GM12878 (cell line): ENCODE results near the gene CIB2. TPM values are rescaled to one million over a fixed set of nuclear protein-coding genes. Genes with fewer than 3 reads are reported as not detected.

Experiments
- ATAC-seq: fragments of 200-7000 bp; cut with Tn5 transposase; 3 replicates; pipeline ENCODE4 v1.9.1; 2020; ENCODE audit warnings: mild to moderate bottlenecking, moderate library complexity
- BruUV-seq: library from RNA; stranded (reverse); fragments of 400-500 nt; replicated peaks from 2 replicates; lab custom pipeline; 2021; lab: Mats Ljungman, UMichigan
- CTCF ChIA-PET: fragments of 300-600 bp; sonication (Branson Sonifier 250); formaldehyde crosslinking; extraction: SDS; loops from one replicate; lab custom pipeline; 2021; ENCODE audit warnings: inconsistent platforms; lab: Yijun Ruan, JAX
- POLR2A ChIA-PET: fragments of 350-600 bp; formaldehyde crosslinking; extraction: SDS; loops from one replicate; lab custom pipeline; 2021; ENCODE audit warnings: inconsistent platforms; lab: Charles Lee
- RAD21 ChIA-PET: fragments of 300-600 bp; sonication (Branson Sonifier 250); formaldehyde crosslinking; loops from one replicate; lab custom pipeline; 2023; ENCODE audit warnings: antibody characterized with exemption; ENCODE audit not compliant: unreplicated experiment; lab: Charles Lee
- SMC1A ChIA-PET: fragments of 300-600 bp; sonication (Branson Sonifier 250); formaldehyde crosslinking; loops from one replicate; lab custom pipeline; 2023; ENCODE audit not compliant: unreplicated experiment, uncharacterized antibody; lab: Charles Lee
- DNase-seq: peaks from one replicate; pipeline ENCODE4 v3.0.0-alpha.2; 2011; ENCODE audit warnings: low read depth, low spot score
- FAIRE-seq: peaks from 3 replicates; lab custom pipeline; 2011; peaks lifted over from hg19 to GRCh38; lab: Jason Lieb, UNC
- H2AFZ ChIP-seq: 2 replicates; pipeline ENCODE4 v1.6.0; 2011; ENCODE audit warnings: low read depth, low read length, control low read depth; ENCODE audit not compliant: control insufficient read depth
- H3K27ac ChIP-seq: 2 replicates; pipeline ENCODE4 v1.5.1; 2011; ENCODE audit warnings: control low read depth; ENCODE audit not compliant: control insufficient read depth, insufficient read depth
- H3K27me3 ChIP-seq, 2 experiments: replicated peaks in 1 of 2; 2 replicates each; pipeline versions ENCODE4 v1.6.0 to v1.6.1; 2011; ENCODE audit warnings: low read length in 1 of 2; ENCODE audit not compliant: control insufficient read depth in 2 of 2, insufficient read depth in 2 of 2
- H3K36me3 ChIP-seq, 2 experiments: 2 replicates each; pipeline ENCODE4 v1.5.1; 2011; ENCODE audit warnings: low read length in 1 of 2; ENCODE audit not compliant: control insufficient read depth in 2 of 2, insufficient read depth in 2 of 2
- H3K4me1 ChIP-seq: 2 replicates; pipeline ENCODE4 v1.6.1; 2011; ENCODE audit warnings: mild to moderate bottlenecking, low read length, moderate library complexity, mixed read lengths; ENCODE audit not compliant: control insufficient read depth, insufficient read depth
- H3K4me2 ChIP-seq: 2 replicates; pipeline ENCODE4 v1.6.0; 2011; ENCODE audit warnings: control low read depth; ENCODE audit not compliant: control insufficient read depth, insufficient read depth
- H3K4me3 ChIP-seq: fragments of 200-600 bp; sonication (generic); 2 replicates; pipeline ENCODE4 v1.5.1; 2016
- H3K79me2 ChIP-seq: 2 replicates; pipeline ENCODE4 v1.6.0; 2011; ENCODE audit warnings: low read length; ENCODE audit not compliant: control insufficient read depth, insufficient read depth
- H3K9ac ChIP-seq: 2 replicates; pipeline ENCODE4 v1.8.0; 2011; ENCODE audit warnings: low read length, control low read depth, mixed read lengths; ENCODE audit not compliant: control insufficient read depth, insufficient read depth
- H3K9me3 ChIP-seq: replicated peaks from 3 replicates; pipeline ENCODE4 v1.5.1; 2011; ENCODE audit warnings: mild to moderate bottlenecking, low read length; ENCODE audit not compliant: control insufficient read depth, insufficient read depth
- H4K20me1 ChIP-seq: 2 replicates; pipeline ENCODE4 v1.6.0; 2011; ENCODE audit not compliant: control insufficient read depth, insufficient read depth
- CHD1 ChIP-seq: IDR thresholded peaks from 2 replicates; pipeline ENCODE4 v1.6.1; 2012; ENCODE audit warnings: low read depth, low read length, improper control_type of control experiment
- EP300 ChIP-seq, 2 experiments: fragments of 150-350 bp in 1 of 2; IDR thresholded peaks; 2 replicates each; pipeline ENCODE4 v1.6.1; 2011 to 2012; ENCODE audit warnings: low read depth in 2 of 2, low read length in 2 of 2, borderline replicate concordance in 1 of 2, improper control_type of control experiment in 1 of 2, inconsistent platforms in 1 of 2; ENCODE audit not compliant: control insufficient read depth in 1 of 2
- JUND ChIP-seq: IDR thresholded peaks from 2 replicates; pipeline ENCODE4 v1.6.1; 2012; ENCODE audit warnings: low read depth, mild to moderate bottlenecking, low read length, improper control_type of control experiment, moderate library complexity
- MTA2 ChIP-seq: fragments of 450-650 bp; IDR thresholded peaks from 2 replicates; pipeline ENCODE4 v1.6.1; 2016; ENCODE audit warnings: low read depth, mild to moderate bottlenecking, moderate library complexity
- POLR2AphosphoS2 ChIP-seq: IDR thresholded peaks from 2 replicates; pipeline ENCODE4 v1.6.1; 2011; ENCODE audit warnings: low read depth, mild to moderate bottlenecking, low read length, improper control_type of control experiment, moderate library complexity
- RB1 ChIP-seq: fragments of 450-650 bp; formaldehyde crosslinking; IDR thresholded peaks from 2 replicates; pipeline ENCODE4 v1.6.1; 2017; ENCODE audit warnings: mild to moderate bottlenecking, borderline replicate concordance
- RELA ChIP-seq: fragments of 450-650 bp; IDR thresholded peaks from 2 replicates; pipeline ENCODE4 v1.8.0; 2014; ENCODE audit warnings: borderline replicate concordance; ENCODE audit not compliant: partially characterized antibody
- SMAD5 ChIP-seq: IDR thresholded peaks from 2 replicates; pipeline ENCODE4 v1.6.1; 2016; ENCODE audit warnings: antibody characterized with exemption, low read depth
- SPI1 ChIP-seq: IDR thresholded peaks from 2 replicates; pipeline ENCODE4 v1.6.1; 2011; ENCODE audit warnings: low read depth, mild to moderate bottlenecking, low read length, moderate library complexity, borderline replicate concordance; ENCODE audit not compliant: insufficient read depth
- whole genome bisulfite sequencing: methylation state at CpG from one replicate; pipeline ENCODE4 v1.1.6; 2016; ENCODE audit warnings: low lambda C conversion rate; ENCODE audit not compliant: insufficient replicate concordance, insufficient coverage; ENCODE audit errors: missing lambda C conversion rate; 5-methylcytosine and 5-hydroxymethylcytosine counted together
- in situ Hi-C: fragments of 300-500 bp; cut with MboI; formaldehyde crosslinking; loops from 9 replicates; pipeline ENCODE4 v1.14.3; 2018; ENCODE audit warnings: mixed read lengths
- intact Hi-C: fragments of 100-400 bp; cut with micrococcal nuclease; formaldehyde crosslinking; loops from one replicate; pipeline ENCODE4 v1.14.2; 2022; ENCODE audit not compliant: unreplicated experiment
- polyA plus RNA-seq, 11 experiments: library from polyadenylated mRNA; depleted of rRNA in 4 of 11; unstranded in 6 of 11; stranded (reverse) in 5 of 11; fragments of >200 nt; fragmentation: Nextera tagmentation in 4 of 11; fragmentation: Illumina TruSeq in 1 of 11; extraction: Ambion mirVana in 4 of 11; extraction: Trizol in 1 of 11; gene quantifications; 1 replicate in 1 of 11; 2 replicates in 10 of 11; pipeline versions ENCODE4 v1.2.1 to v1.2.3, GENCODE V29; 2011 to 2016; ENCODE audit warnings: inconsistent platforms in 2 of 11, missing spikeins in 2 of 11, low read depth in 1 of 11
- total RNA-seq, 4 experiments: library from RNA; depleted of rRNA in 3 of 4; stranded (reverse); fragments of >200 nt in 3 of 4; fragmentation: Illumina TruSeq in 1 of 4; extraction: Trizol in 1 of 4; gene quantifications; 2 replicates each; pipeline versions ENCODE4 v1.2.1 to v1.2.3, GENCODE V29; 2013 to 2021
- TF ChIP-seq, protein P1 (sequence below): IDR thresholded peaks from 2 replicates; pipeline ENCODE4 v1.6.1; 2011; ENCODE audit warnings: low read depth, mild to moderate bottlenecking, low read length, moderate library complexity, borderline replicate concordance; ENCODE audit errors: extremely low read depth
- TF ChIP-seq, protein P2 (sequence below): IDR thresholded peaks from 2 replicates; pipeline ENCODE4 v1.6.1; 2011; ENCODE audit warnings: borderline replicate concordance, low read depth, mild to moderate bottlenecking, moderate library complexity, mixed read lengths, low read length; ENCODE audit not compliant: insufficient read depth; ENCODE audit errors: extremely low read length
- TF ChIP-seq, protein P3 (sequence below): IDR thresholded peaks from 2 replicates; pipeline ENCODE4 v1.6.1; 2011; ENCODE audit warnings: mild to moderate bottlenecking, low read depth, low read length, moderate library complexity; ENCODE audit not compliant: insufficient replicate concordance
- TF ChIP-seq, protein P4 (sequence below): fragments of 150-350 bp; IDR thresholded peaks from 2 replicates; pipeline ENCODE4 v1.6.1; 2016; ENCODE audit warnings: low read depth, low read length

Gene CIB2
- total and polyA plus RNA-seq, 10 of the 15 experiments (the other 5 are each of a cell fraction or from before 2014, with no cell fraction given): 0.56 to 12.1 (median 7.1) TPM

DNA sequence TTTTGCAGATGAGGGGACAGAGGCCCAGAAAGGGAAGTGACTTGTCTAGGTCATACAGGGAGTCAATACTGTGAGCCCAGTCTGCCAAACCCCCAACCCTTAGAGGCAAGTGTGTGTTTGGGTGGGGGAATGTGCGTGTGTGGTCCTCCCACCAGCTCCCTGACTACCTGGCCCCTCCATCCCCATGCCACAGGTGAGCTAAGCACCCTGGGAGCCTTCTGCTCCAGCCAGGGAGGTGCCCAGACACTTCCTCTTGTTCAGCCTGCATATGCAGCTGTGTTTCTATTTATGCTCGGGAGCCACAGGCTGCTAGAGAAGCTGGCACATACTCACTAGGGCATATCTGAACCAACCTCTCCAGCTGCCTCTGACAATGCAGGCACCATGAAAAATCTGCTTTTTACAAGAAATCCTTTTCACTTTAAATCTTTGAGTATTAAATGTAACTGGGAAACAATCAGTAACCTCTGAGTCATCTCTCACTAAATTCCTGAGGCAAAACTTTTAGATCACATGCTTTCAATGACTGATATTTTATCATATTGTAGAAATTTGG lies 74.5 kb downstream of the CIB2 start:
- peak overlapping the region; percentile 59 for H3K4me2 ChIP-seq
- FAIRE-seq (no peak), DNase-seq (no peak), ATAC-seq (peak; percentile 78)
- WGBS: 44% methylated on average over 2 of the region's 2 CpGs
- no peaks in the 10 kb centered on the region for H4K20me1 ChIP-seq
- H3K36me3 ChIP-seq: peaks cover 5 to 10% of the 10 kb centered on the region in 2 experiments; a peak in 3 of 4 replicates
- CTCF ChIA-PET: interaction anchor here (1.3 to 8.2 kb wide), 6 partner anchors 9 to 146 kb away, joined by 3 to 87 read pairs (median 4); no protein-coding TSS in a partner anchor
- SMC1A ChIA-PET: interaction anchor here (0.5 to 8.1 kb wide), 8 partner anchors 7 to 545 kb away, joined by 3 to 119 read pairs (median 8); no protein-coding TSS in a partner anchor
- peaks cover 63% of the 10 kb centered on the region for H3K4me1 ChIP-seq
- intact Hi-C loops (no loop called here), in situ Hi-C loops (no loop called here)
- no peak overlapping the region; the same call in 1 of the 2 replicates for H3K9ac ChIP-seq
- no TSS peak for BruUV-seq
- POLR2A ChIA-PET: interaction anchor here (0.7 to 2.3 kb wide), 8 partner anchors 9 to 52 kb away, joined by 3 to 6 read pairs (median 4); no protein-coding TSS in a partner anchor
- peak overlapping the region; percentile 57 for H3K27ac ChIP-seq
- H3K79me2 ChIP-seq: peaks cover 71% of the 10 kb centered on the region
- no peak overlapping the region for H3K4me3 ChIP-seq
- no peaks in the 10 kb centered on the region for H3K9me3 ChIP-seq
- no peak overlapping the region for H2AFZ ChIP-seq
- H3K27me3 ChIP-seq: no peaks in the 10 kb centered on the region
- RAD21 ChIA-PET: interaction anchor here (1.3 to 9.0 kb wide), 6 partner anchors 9 to 50 kb away, joined by 3 to 170 read pairs (median 5); no protein-coding TSS in a partner anchor
- TF ChIP-seq, protein P1, sequence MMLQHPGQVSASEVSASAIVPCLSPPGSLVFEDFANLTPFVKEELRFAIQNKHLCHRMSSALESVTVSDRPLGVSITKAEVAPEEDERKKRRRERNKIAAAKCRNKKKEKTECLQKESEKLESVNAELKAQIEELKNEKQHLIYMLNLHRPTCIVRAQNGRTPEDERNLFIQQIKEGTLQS: no peak
- TF ChIP-seq, protein P2, sequence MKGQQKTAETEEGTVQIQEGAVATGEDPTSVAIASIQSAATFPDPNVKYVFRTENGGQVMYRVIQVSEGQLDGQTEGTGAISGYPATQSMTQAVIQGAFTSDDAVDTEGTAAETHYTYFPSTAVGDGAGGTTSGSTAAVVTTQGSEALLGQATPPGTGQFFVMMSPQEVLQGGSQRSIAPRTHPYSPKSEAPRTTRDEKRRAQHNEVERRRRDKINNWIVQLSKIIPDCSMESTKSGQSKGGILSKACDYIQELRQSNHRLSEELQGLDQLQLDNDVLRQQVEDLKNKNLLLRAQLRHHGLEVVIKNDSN: no peak
- TF ChIP-seq, protein P3, sequence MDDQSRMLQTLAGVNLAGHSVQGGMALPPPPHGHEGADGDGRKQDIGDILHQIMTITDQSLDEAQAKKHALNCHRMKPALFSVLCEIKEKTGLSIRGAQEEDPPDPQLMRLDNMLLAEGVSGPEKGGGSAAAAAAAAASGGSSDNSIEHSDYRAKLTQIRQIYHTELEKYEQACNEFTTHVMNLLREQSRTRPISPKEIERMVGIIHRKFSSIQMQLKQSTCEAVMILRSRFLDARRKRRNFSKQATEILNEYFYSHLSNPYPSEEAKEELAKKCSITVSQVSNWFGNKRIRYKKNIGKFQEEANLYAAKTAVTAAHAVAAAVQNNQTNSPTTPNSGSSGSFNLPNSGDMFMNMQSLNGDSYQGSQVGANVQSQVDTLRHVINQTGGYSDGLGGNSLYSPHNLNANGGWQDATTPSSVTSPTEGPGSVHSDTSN: peak; percentile 4
- TF ChIP-seq CHD1: no peak
- no peak for TF ChIP-seq EP300 (IDR thresholded peaks at IDR 0.05; ENCODE audit: borderline replicate concordance in 1 of 2, control insufficient read depth in 1 of 2, low read depth in 2 of 2, low read length in 2 of 2)
- no peak for TF ChIP-seq SMAD5
- TF ChIP-seq RELA: no peak
- TF ChIP-seq POLR2AphosphoS2: no peak
- 0 out of 2 replicates have a peak, but pooled peaks have one; percentile 23 for TF ChIP-seq MTA2
- TF ChIP-seq, protein P4, sequence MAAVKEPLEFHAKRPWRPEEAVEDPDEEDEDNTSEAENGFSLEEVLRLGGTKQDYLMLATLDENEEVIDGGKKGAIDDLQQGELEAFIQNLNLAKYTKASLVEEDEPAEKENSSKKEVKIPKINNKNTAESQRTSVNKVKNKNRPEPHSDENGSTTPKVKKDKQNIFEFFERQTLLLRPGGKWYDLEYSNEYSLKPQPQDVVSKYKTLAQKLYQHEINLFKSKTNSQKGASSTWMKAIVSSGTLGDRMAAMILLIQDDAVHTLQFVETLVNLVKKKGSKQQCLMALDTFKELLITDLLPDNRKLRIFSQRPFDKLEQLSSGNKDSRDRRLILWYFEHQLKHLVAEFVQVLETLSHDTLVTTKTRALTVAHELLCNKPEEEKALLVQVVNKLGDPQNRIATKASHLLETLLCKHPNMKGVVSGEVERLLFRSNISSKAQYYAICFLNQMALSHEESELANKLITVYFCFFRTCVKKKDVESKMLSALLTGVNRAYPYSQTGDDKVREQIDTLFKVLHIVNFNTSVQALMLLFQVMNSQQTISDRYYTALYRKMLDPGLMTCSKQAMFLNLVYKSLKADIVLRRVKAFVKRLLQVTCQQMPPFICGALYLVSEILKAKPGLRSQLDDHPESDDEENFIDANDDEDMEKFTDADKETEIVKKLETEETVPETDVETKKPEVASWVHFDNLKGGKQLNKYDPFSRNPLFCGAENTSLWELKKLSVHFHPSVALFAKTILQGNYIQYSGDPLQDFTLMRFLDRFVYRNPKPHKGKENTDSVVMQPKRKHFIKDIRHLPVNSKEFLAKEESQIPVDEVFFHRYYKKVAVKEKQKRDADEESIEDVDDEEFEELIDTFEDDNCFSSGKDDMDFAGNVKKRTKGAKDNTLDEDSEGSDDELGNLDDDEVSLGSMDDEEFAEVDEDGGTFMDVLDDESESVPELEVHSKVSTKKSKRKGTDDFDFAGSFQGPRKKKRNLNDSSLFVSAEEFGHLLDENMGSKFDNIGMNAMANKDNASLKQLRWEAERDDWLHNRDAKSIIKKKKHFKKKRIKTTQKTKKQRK: no peak
- TF ChIP-seq JUND: no peak
- no peak for TF ChIP-seq RB1
- TF ChIP-seq SPI1: peak; percentile 49
